Body of pancreas (tissue), 4 donors: Measurements from ENCODE around the gene LDLRAD3. TPM values are rescaled to one million over a fixed set of nuclear protein-coding genes. Genes with fewer than 3 reads are reported as not detected.
"Not testable (repeated sequence)": the region's sequence is repeated elsewhere in the genome, so short reads cannot be mapped to it uniquely, and the experiment has no call there.

Experiments used
- ATAC-seq: fragments of 150-250 bp; one replicate; pipeline ENCODE4 v1.9.1; 2016
- DNase-seq, 4 donors: peaks; one replicate each; pipeline ENCODE4 v3.0.0-alpha.2; 2019
- H3K27ac ChIP-seq, 4 donors: fragments of 200-600 bp; sonication (generic); 1 replicate in 3 of 4; 2 replicates in 1 of 4; pipeline versions ENCODE4 v1.5.1 to v1.6.1; 2016 to 2019; ENCODE audit warnings: mild to moderate bottlenecking in 1 of 4, mixed read lengths in 1 of 4, moderate library complexity in 1 of 4
- H3K27me3 ChIP-seq, 2 donors: fragments of 200-600 bp; sonication (generic); one replicate each; pipeline ENCODE4 v1.6.0; 2016; ENCODE audit warnings: mild to moderate bottlenecking in 1 of 2
- H3K36me3 ChIP-seq, 2 donors: fragments of 200-600 bp; sonication (generic); replicated peaks in 1 of 2; 2 replicates each; pipeline ENCODE4 v1.5.1; 2016; ENCODE audit warnings: low read depth in 2 of 2; ENCODE audit not compliant: insufficient read depth in 1 of 2
- H3K4me1 ChIP-seq: fragments of 200-600 bp; sonication (generic); one replicate; pipeline ENCODE4 v1.6.0; 2016
- H3K4me3 ChIP-seq, 2 donors: fragments of 200-600 bp; sonication (generic); 1 replicate in 1 of 2; 2 replicates in 1 of 2; pipeline ENCODE4 v1.5.1; 2016 to 2019
- H3K9me3 ChIP-seq, 3 donors: fragments of 200-600 bp; sonication (generic); 1 replicate in 2 of 3; 2 replicates in 1 of 3; pipeline ENCODE4 v1.5.1; 2016
- CTCF ChIP-seq, 7 experiments: fragments of 450-650 bp in 4 of 7; fragments of 200-600 bp in 3 of 7; sonication (generic) in 3 of 7; IDR thresholded peaks; one replicate each; pipeline ENCODE4 v1.5.1; 2016 to 2019; ENCODE audit warnings: antibody characterized with exemption in 7 of 7
- POLR2A ChIP-seq, 3 donors: fragments of 450-650 bp; IDR thresholded peaks; one replicate each; pipeline ENCODE4 v1.6.1; 2016; ENCODE audit warnings: antibody characterized with exemption in 3 of 3, mild to moderate bottlenecking in 2 of 3
- WGBS, 2 donors: methylation state at CpG; one replicate each; pipeline ENCODE4 v1.1.5; 2017; 5-methylcytosine and 5-hydroxymethylcytosine counted together
- intact Hi-C: fragments of 100-400 bp; cut with DNase I; formaldehyde crosslinking; loops from one replicate; pipeline ENCODE4 v1.15.1; 2023
- total RNA-seq, 2 donors: library from RNA; depleted of rRNA; stranded (reverse); fragments of >200 nt; gene quantifications; one replicate each; pipeline ENCODE4 v1.1.0, GENCODE V29; 2016

LDLRAD3 gene
- total RNA-seq, 2 donors from 2014 or later = 5.7 to 7.9 TPM

GRCh38 chr11:36167729-36168128, 223.9 kb downstream of the LDLRAD3 start:
- TF ChIP-seq POLR2A (IDR thresholded peaks at IDR 0.05) = no peak
- TF ChIP-seq CTCF (IDR thresholded peaks at IDR 0.05) = no peak
- DNase-seq (no peak), ATAC-seq (no peak)
- WGBS, 2 donors = 73 to 83% methylated on average over 6 of the region's 6 CpGs
- Histone ChIP-seq H3K27ac (no peak overlapping the region), H3K9me3 (no peaks in the 10 kb centered on the region), H3K36me3 (no peaks in the 10 kb centered on the region), H3K4me3 (no peak overlapping the region), H3K4me1 (no peaks in the 10 kb centered on the region), H3K27me3 (no peaks in the 10 kb centered on the region)
- intact Hi-C loops = no loop called here

- 59 to 80% methylated on average over 2 of the region's 2 CpGs for WGBS, 2 donors
- H3K4me3 ChIP-seq = no peak overlapping the region
- no peaks in the 10 kb centered on the region for H3K27me3 ChIP-seq
- intact Hi-C loops = no loop called here
- no peak for TF ChIP-seq POLR2A (IDR thresholded peaks at IDR 0.05)
- no peak for TF ChIP-seq CTCF (IDR thresholded peaks at IDR 0.05)
- ATAC-seq (no peak), DNase-seq (no peak)
- H3K4me1 ChIP-seq = no peaks in the 10 kb centered on the region
- H3K9me3 ChIP-seq = no peaks in the 10 kb centered on the region
- no peak overlapping the region for H3K27ac ChIP-seq
- H3K36me3 ChIP-seq = no peaks in the 10 kb centered on the region
These were observed 234.0 kb downstream of the LDLRAD3 start for GRCh38 chr11:36177836-36178235.

GRCh38 chr11:36186340-36187175, 242.7 kb downstream of the LDLRAD3 start:
- Histone ChIP-seq H3K4me3 (no peak overlapping the region), H3K36me3 (no peaks in the 10 kb centered on the region), H3K4me1 (no peaks in the 10 kb centered on the region), H3K27ac (no peak overlapping the region), H3K27me3 (no peaks in the 10 kb centered on the region), H3K9me3 (no peaks in the 10 kb centered on the region)
- no peak for DNase-seq
- WGBS, 2 donors = 81 to 87% methylated on average over 6 of the region's 6 CpGs
- TF ChIP-seq POLR2A (IDR thresholded peaks at IDR 0.05) (no peak), CTCF (IDR thresholded peaks at IDR 0.05) (no peak)
- intact Hi-C loops = no loop called here
- no peak for ATAC-seq

GRCh38 chr11:36187622-36188021, 243.8 kb downstream of the LDLRAD3 start:
- intact Hi-C loops = no loop called here
- ATAC-seq (no peak), DNase-seq (no peak)
- no peak overlapping the region for H3K27ac ChIP-seq
- no peaks in the 10 kb centered on the region for H3K27me3 ChIP-seq
- 88 to 89% methylated on average over 3 of the region's 3 CpGs for WGBS, 2 donors
- no peak overlapping the region for H3K4me3 ChIP-seq
- H3K36me3 ChIP-seq = no peaks in the 10 kb centered on the region
- TF ChIP-seq CTCF (IDR thresholded peaks at IDR 0.05) = no peak
- TF ChIP-seq POLR2A (IDR thresholded peaks at IDR 0.05) = no peak
- H3K9me3 ChIP-seq = no peaks in the 10 kb centered on the region
- no peaks in the 10 kb centered on the region for H3K4me1 ChIP-seq

- ATAC-seq, H3K4me1 ChIP-seq, H3K27ac ChIP-seq, H3K36me3 ChIP-seq, H3K27me3 ChIP-seq, DNase-seq, H3K9me3 ChIP-seq, intact Hi-C loops, H3K4me3 ChIP-seq: not testable (repeated sequence)
- WGBS, 2 donors = 82 to 95% methylated on average over 1 of the region's 1 CpG
These were observed 245.9 kb downstream of the LDLRAD3 start for GRCh38 chr11:36189735-36190134.
